Measurements from ENCODE around the gene MCRIP1. TPM values are rescaled to one million over a fixed set of nuclear protein-coding genes. Genes with fewer than 3 reads are reported as not detected.
"Not testable (repeated sequence)": the region's sequence is repeated elsewhere in the genome, so short reads cannot be mapped to it uniquely, and the experiment has no call there.

The MCRIP1 gene
- total RNA-seq, 1 donor from 2014 or later: 64.0 TPM

- DNase-seq (ENCODE audit: low spot score): no peak
Measured at GRCh38 chr17:81841866-81842265, 8.8 kb upstream of the MCRIP1 start.

DNA sequence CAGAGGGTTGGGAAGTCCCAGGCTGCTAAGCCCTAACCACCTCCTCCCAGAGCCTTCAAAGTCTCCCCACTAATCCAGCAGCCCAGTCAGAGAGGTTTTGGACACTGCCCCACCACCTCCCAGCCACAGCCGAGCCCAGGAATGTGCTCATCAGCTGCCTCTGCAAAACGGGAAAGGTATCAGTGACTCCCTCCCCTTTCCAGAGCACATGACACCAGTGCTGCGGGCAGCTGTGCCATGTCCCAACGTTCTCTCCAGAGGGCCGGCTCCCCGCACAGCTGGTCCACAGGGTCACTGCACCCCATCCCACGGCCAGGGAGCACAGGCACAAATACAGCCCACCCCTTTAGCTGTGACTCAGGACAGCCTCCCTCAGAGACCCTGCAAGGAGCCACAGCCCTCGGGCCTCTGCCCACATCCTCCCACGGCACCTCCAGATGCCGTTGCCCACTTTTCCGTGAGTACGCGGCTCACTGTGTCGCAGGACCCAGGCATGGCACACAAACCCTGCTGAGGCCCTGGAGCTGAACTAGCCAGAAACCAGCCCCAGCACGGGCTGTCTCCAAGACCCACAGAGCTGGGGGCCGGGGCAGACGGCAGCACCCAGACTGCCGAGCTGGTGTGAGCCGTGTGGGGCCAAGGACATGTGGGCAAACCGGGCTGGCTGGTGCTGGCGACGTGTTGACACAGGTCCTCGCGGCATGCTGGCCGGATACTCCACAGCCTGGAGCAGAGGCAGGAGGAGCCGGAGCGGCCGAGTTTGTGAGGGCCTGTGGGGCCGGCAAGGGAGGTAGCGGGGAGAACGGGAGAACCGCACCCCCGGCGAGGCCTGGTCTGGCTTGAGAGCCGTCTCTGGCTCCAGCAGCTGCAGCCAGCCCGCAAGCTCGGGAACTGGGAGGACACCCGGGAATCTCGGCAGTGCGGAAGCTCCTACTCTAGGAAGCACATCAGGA is 8.0 kb upstream of the MCRIP1 start:
- peak; percentile 67 for DNase-seq (ENCODE audit: low spot score)

DNA sequence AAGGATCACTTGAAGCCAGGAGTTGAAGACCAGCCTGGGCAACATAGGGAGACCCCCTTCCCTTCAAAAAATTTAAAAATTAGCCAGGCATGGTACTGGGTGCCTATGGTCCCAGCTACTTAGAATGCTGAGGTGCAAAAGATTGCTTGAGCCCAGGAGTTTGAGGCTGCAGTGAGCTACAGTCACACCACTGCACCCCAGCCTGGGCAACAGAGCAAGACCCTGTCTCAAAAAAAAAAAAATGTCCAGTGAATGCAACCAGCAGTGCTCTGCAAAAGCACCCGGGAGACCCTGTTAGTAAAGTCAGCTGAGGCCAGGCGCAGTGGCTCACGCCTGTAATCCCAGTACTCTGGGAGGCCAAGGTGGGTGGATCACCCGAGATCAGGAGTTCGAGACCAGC is 7.0 kb upstream of the MCRIP1 start:
- not testable (repeated sequence) for DNase-seq (ENCODE audit: low spot score)

- no peak for DNase-seq (ENCODE audit: low spot score)
Measured at GRCh38 chr17:81839301-81839700, 6.2 kb upstream of the MCRIP1 start.

DNA sequence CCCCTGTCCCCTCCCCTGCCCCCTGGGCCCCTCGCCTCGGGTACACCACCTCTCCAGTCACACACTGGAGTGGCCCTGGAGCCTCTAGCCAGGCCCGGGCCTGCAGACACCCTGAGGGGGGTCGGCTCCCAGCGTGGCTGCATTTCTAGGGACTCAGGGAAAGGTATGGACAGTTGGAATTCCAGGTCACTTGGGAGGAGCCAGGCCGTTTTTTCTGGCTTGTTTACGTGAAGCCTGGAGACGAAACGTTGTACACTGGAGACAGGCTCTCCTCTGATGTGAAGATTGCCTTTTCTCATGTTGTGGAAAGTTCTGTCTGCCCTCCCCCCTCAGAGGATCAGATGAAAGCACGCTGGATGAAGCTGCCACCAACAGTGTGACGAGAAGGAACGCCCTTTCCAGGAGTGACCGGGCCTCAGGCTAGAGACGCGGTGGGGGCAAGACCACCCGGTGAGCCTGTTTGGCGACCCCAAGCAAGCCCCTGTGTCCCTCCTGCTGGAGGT is 5.7 kb upstream of the MCRIP1 start:
- DNase-seq (ENCODE audit: low spot score): no peak

- no peak for DNase-seq (ENCODE audit: low spot score)
Measured at GRCh38 chr17:81837641-81838040, 4.5 kb upstream of the MCRIP1 start.

- DNase-seq (ENCODE audit: low spot score): no peak
Measured at GRCh38 chr17:81834831-81835267, 1.8 kb upstream of the MCRIP1 start, which contains the start of gene PPP1R27. Gene PPP1R27 (minus strand): TSS chr17:81835050. CDS start chr17:81834953, 97 bp downstream.

GRCh38 chr17:81833921-81834830 is 1.1 kb upstream of the MCRIP1 start:
- DNase-seq (ENCODE audit: low spot score): no peak

DNA sequence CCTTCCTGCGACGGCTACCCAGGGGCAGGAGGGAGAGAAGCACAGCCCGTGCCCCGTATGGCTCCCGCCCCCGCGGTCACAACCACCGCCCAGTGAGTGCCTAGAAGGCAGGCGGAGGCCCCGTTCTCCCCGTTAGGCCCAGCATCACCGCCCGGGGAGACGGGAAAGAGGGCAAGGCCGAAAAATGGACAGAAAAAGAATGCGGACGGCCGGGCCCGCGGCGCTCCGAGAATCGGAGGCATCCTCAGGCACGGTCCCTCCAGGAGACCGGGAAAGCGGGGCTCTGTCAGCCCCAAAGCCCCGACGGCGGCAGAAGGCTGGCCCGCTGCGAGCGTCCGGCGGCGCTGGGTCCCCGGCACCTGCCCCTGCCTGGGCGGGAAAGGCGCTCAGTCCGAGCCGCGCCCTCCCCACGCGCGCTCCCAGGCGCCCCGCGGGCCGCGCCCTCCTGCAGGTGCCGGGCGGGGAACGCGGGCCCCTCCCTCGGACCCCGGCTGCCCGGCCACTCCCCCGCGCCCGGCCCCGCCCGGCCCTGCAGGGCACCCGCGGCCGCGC is 407 bp downstream of the MCRIP1 start:
- DNase-seq (ENCODE audit: low spot score): peak; percentile 26

GRCh38 chr17:81831957-81832607 is 1.0 kb downstream of the MCRIP1 start:
- DNase-seq (ENCODE audit: low spot score): no peak

DNA sequence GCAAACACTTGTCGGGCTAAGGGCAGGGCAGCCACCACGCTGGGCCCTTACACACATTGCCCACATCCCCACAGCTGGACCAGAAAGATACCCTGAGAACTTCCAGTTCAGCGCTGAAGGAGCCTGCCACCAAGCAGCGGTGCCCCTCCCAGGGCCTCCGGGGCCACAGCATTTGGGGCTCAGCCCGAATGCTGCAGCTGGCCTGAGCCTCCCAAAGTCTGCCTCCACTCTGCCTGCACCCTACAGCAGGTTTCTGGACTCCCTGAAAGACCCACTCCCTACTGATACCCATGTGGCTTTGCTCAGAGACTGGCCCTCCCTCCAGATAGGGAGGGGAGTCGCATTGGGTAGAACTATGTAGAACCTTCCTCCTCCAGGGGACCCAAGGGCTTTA is 1.5 kb downstream of the MCRIP1 start:
- no peak for DNase-seq (ENCODE audit: low spot score)

- no peak for DNase-seq (ENCODE audit: low spot score)
Measured at GRCh38 chr17:81829858-81830257, 3.2 kb downstream of the MCRIP1 start.

- DNase-seq (ENCODE audit: low spot score): no peak
Measured at GRCh38 chr17:81828656-81829055, 4.4 kb downstream of the MCRIP1 start.

DNA sequence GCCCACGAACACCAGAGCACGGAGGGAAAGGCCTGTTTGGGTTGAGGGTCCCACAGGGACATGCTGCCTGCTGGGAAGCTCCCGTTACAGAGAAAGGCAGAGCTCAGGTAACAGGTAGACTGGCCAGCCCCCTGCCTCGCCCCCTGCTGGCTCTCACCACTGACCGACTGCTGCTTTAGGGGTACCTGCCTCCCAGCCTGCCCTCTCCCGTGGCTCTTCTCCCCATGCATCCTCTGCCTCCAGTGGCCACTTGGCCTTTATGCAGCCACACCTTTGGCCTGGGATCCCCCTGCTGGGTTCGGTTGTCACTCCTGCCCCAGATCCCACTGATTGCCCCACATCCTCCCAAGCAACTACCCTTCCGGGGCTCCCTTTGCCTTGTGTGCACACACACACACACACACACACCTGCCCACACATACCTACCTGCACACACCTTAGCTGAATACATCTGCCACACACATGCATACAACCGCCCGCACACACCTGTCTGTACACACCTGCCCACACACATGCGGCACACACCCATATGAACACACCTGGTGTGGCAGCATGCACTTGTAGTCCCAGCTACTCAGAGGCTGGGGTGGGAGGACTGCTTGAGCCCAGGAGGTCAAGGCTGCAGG is 7.1 kb downstream of the MCRIP1 start:
- DNase-seq (ENCODE audit: low spot score): no peak

DNA sequence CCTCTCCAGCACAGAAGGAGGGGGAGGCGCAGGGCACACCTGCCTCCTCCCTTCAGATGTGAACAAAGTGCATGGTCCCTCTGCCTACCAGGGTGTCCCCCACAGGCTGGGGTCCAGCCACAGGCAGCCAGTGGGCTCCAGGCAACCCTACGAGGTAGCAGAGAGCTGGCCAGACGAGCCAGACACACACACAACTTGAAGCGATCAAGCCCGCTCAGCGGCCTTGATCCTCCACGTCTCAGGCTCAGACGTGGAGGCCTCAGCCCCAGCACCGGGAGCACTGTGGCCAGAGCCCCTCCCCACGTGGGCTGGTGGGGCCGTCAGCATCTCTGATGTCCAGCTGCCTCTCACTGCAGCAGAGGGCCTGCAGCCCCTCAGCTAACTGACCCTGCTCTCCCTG is 8.5 kb downstream of the MCRIP1 start:
- no peak for DNase-seq (ENCODE audit: low spot score)

DNA sequence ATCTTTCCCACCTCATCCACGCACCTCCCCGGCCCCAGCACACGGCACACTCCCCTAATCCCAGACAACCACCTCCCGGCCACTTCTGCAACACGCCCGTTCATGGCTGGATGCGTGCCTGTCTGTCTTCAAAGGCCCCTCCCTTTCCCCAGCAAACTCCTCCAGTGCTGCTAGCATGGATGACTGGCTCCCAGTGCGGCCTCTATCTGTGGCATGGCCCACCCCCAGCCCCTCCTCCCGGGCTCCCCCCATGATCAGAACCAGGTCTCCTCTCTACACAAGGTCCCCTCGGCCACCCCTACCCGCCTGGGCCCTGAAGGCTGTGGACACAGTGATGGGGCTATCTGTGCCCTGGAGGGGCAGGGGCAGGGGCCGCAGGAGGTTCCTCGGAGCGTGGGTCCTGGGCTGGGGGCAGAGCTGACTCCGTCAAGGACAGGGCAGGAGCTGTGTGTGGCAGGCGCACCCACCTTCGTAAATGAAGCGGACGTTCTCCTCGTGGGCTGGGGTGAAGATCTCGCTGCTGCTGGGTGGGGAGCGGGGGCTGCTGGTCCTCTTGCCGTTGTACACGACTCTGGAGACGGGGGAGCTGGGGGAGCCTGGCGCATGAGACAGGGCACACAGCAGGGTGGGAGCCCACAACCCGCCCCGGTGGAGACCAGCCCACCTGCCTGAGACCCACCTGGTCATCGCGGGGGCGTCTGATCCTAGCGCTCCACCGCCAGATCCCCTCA is 9.1 kb downstream of the MCRIP1 start:
- no peak for DNase-seq (ENCODE audit: low spot score)

DNA sequence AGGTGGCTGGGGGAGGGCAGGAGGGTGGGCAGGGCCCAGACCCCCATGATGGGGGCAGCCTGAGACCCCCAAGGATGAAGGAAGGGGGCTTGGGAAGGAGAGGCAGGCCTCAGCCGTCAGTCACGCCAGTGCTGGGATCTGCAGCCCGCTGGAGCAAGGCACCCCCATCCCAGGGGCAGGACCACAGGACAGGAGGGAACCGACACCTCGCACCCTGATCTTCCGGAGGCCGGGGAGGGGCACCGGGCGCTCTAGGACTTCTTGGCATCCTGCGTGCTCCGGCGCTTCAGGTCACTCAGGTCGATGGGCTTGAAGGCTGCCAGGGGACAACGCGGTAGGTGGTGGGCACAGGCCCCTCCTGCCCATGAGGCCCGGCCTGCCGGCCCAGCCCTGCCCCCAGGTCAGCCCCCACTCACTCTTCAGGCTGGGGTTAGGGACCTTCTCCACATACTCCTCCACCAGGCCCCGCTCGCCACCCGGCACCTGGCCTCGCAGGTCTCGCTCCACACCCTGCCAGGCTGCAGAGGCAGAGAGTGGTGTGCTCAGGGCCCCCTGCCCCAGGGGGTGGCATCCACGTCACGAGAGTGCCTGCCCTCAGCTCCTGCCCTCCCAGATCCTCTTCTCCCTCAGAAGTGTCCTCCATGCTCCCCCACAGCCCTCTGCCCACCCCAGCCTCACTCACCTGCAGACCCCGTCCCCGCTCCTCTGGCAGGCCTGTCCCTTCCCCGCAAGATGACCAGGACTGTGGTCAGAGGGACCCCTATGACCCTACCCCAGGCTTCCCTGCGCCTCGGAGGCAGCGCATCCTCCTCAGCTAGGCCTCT is 9.9 kb downstream of the MCRIP1 start:
- no peak for DNase-seq (ENCODE audit: low spot score)

DNA sequence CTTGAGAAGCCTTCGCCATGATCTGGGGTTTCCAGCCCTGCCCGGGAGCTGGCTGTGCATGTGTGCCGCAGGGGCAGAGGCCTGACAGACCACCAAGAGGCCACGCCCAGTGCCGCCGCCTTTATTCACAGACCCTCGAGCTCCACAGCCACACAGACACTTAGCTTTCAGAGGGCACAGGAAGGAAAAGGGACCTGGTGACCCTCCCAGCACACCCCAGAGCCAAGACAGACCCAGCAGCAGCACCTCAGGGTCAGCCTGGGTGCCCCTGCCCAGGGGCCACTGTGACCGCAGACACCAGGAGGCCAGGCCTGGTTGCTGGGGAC is 10.8 kb downstream of the MCRIP1 start:
- no peak for DNase-seq (ENCODE audit: low spot score)

GRCh38 chr17:81821603-81822311 is 11.3 kb downstream of the MCRIP1 start:
- DNase-seq (ENCODE audit: low spot score): peak; percentile 49
